ENCODE measurements around the gene CDRT4.

Gene CDRT4

DNA sequence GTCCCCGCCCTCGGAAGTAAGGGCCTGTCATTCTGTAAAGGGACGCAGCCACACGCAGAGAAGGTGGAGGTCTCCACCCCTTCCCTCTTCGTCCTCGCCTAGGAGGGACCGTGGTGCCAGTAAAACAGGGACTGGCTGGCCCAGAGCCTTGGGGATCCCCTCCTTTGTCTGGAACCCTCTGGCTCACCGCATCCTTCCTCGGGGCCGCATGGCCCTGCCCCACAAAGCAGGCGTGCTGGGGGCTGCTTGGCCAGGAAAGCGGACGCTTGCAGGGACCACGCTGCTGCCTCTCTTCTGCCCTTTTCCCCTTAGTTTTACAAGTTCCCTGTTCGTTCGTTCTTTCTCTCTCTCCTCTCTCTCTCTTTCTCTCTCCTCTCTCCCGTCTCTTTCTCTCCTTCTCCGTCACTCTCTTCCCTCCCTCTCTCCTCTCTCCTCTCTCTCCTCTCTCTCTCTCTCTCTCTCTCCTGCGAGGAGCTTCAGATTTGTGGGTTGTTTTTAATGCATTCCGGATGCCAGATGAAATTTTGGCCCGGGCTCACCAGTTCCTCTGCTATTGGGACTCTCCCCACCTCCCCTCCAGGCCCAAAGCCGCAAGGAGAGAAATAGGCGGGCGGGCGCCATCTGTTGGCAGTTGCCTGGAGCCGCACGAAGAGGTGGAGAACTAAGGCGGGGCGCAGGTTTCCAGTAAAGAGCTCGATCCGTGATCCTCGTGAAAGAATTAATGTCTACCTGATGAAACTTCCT, 35.1 kb upstream of the CDRT4 start:
- Mint-ChIP-seq H3K9me3 (no peaks in the 10 kb centered on the region), H3K27ac (peak overlapping the region; percentile 14 to 25), H3K4me1 (ENCODE audit: low read depth in 2 of 2) (peaks cover 7 to 13% of the 10 kb centered on the region in 2 donors), H3K4me3 (peak overlapping the region in 1 of 2 donors; percentile 2), H3K36me3 (ENCODE audit: insufficient read depth) (peaks cover 9% of the 10 kb centered on the region), H3K27me3 (no peaks in the 10 kb centered on the region)
- peak; percentile 27 to 43 (median 40) for DNase-seq
- peak; percentile 51 for ATAC-seq (replicated peaks)

DNA sequence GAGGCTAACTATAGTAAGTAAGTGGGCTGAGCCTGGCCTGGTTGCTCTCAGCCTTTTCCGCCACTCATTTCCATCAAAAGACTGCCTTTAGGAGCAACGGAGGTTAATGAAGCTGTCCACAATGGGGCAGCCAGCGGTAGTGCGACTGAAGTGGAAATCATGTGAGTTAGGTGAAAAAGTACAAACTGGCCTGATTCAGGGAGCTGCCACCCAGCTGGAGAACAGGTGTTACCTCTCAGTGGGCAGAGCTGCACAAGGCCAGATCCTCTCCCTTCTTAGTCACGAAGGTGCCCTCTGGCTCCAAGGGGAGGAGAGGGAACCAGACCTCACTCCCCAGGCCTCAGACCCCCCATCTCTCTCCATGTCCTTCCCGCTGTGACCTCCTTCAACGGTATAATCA, 34.4 kb upstream of the CDRT4 start:
- Mint-ChIP-seq H3K36me3 (ENCODE audit: insufficient read depth) (peaks cover 9% of the 10 kb centered on the region), H3K4me3 (no peak overlapping the region), H3K9me3 (no peaks in the 10 kb centered on the region), H3K27me3 (no peaks in the 10 kb centered on the region), H3K27ac (peak overlapping the region in 1 of 2 donors; percentile 25), H3K4me1 (ENCODE audit: low read depth in 2 of 2) (peaks cover 7 to 13% of the 10 kb centered on the region in 2 donors)
- ATAC-seq (replicated peaks) (no peak), DNase-seq (no peak)

DNA sequence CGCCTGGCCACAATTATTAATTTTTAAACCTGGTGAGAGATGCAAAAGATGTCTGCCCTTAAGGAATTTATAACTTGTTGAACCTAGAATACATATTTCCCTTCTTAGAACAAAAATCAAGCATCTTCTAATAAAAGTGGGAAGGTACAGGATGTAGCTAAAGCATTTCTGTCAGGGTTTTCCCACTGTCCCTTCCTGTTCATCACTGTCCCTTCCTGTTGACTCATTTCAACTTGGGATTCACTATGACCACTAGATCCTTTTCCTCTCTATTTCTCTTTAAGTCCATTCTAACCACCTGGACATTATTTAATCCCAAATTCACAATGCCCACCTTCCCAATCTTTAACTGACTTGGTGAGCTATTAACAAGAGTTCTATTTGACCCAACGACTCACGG, 33.9 kb upstream of the CDRT4 start:
- H3K27me3 Mint-ChIP-seq, result no peaks in the 10 kb centered on the region
- ATAC-seq (replicated peaks) (no peak), DNase-seq (no peak)
- no peaks in the 10 kb centered on the region for H3K9me3 Mint-ChIP-seq
- H3K4me1 Mint-ChIP-seq (ENCODE audit: low read depth in 2 of 2), result peaks cover 7 to 13% of the 10 kb centered on the region in 2 donors
- H3K4me3 Mint-ChIP-seq, result no peak overlapping the region
- H3K36me3 Mint-ChIP-seq (ENCODE audit: insufficient read depth), result peaks cover 6% of the 10 kb centered on the region
- no peak overlapping the region for H3K27ac Mint-ChIP-seq

DNA sequence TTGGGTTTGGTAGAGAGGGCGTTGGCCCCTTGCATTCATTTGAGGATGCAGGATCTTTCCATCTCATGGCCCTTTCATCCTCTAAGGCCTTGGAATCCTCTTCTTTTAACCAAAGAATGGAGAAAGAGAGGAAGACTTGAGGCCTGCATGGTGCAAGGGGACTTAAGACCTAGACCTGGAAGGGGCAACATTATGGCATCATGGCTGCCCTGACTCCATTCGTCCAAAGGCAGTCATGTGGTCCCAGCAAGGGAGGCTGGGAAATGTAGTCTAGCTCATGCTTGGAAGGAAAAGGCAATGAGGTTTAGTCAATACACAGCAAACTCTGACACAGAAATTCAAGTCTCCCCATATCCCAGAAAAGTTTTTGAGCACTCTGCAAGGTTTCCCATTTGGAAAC, 30.7 kb upstream of the CDRT4 start:
- DNase-seq (no peak), ATAC-seq (replicated peaks) (no peak)

DNA sequence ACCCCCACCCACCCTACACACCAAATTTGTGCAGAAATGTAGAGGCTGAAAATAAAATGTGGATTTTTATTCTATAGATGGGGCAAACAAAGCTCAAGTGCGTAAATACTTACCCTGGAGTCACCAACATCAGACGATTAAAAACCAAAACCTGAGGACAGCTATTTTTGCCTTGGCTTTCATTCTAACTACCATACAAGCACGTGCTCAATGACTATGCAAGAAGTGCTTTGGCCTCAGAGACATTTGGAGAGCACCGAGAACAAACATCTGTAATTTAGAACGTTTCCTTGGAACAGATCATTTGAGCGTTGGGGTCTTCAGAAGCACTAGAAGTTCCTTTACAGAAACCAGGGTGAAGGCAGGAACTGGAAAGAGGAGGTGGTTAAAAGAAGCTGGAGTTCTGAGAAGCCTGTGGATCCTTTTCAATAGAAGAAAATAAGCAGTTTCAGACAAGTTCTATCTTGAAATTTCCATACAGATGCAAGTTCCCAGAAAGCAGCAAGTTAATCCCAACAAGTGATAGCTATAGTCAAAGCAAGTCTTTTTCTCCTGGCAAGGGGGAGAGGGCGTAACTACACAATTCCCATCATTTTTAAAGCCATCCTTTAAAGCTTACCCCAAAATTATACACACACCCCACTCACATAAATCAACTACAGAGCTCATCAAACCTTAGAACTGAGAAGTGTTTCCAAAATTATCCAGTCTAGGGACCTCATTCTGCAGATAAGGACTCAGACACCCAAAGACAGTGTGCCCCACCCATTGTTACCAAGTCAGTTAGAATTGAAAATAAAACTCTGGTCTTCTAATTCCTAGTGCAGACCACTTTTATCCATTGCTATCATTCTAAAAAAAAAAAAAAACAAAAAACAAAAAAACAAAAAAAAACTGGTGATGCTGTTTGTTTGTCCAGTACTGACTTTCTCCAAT, 29.6 kb upstream of the CDRT4 start:
- DNase-seq, result no peak
- no peak overlapping the region for H3K4me3 Mint-ChIP-seq
- no peaks in the 10 kb centered on the region for H3K27me3 Mint-ChIP-seq
- H3K36me3 Mint-ChIP-seq (ENCODE audit: insufficient read depth), result peaks cover 8% of the 10 kb centered on the region
- H3K27ac Mint-ChIP-seq, result no peak overlapping the region
- no peaks in the 10 kb centered on the region for H3K9me3 Mint-ChIP-seq
- no peaks in the 10 kb centered on the region for H3K4me1 Mint-ChIP-seq (ENCODE audit: low read depth in 2 of 2)
- ATAC-seq (replicated peaks), result no peak

More for the DNA sequence above, 30.7 kb upstream of the CDRT4 start:
- Mint-ChIP-seq H3K4me1 (ENCODE audit: low read depth in 2 of 2) (peaks cover 3 to 7% of the 10 kb centered on the region in 2 donors), H3K4me3 (no peak overlapping the region), H3K27ac (no peak overlapping the region), H3K27me3 (no peaks in the 10 kb centered on the region), H3K36me3 (ENCODE audit: insufficient read depth) (peaks cover 8% of the 10 kb centered on the region), H3K9me3 (no peaks in the 10 kb centered on the region)

DNA sequence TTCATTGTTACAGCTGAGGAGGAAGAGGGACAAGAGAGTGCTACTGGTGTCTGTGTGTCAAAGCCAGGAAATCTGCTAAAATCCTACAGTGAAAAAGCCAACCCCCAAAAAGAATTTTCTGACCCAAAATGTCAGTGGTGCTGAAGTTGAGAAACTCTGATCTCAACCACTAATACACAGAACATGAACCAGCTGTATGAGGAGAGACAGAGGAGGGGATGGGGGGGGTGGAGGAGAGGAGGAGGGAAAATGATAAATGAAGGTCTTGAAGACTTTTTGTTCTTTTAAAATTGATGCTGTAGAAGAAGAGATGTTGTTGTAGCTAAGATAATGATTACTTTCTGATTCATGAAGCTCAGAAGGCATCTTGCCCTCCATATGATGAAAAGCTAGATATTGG, 27.4 kb upstream of the CDRT4 start:
- no peak overlapping the region for H3K4me3 Mint-ChIP-seq

DNA sequence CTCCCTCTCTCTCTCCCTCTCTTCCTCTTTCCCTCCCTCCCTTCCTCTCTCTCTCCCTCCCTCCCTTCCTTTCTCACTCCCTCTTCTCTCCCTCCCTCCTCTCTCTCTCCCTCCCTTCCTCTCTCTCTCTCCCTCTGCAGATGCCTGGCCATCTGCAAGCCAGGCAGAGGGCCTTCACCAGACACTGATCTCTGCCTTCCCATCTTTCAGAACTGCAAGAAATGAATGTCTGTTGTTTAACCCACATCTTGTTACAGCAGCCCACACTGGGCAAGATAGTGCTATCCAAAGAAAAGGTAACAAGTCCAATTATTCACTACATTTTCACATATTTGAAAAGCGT, 26.2 kb upstream of the CDRT4 start:
- Mint-ChIP-seq H3K36me3 (ENCODE audit: insufficient read depth) (peaks cover 7% of the 10 kb centered on the region), H3K27ac (peak overlapping the region; percentile 35 to 83), H3K27me3 (no peaks in the 10 kb centered on the region), H3K9me3 (no peaks in the 10 kb centered on the region), H3K4me1 (ENCODE audit: low read depth in 2 of 2) (no peaks in the 10 kb centered on the region), H3K4me3 (no peak overlapping the region)
- no peak for ATAC-seq (replicated peaks)
- DNase-seq, result no peak

More for the DNA sequence above, 27.4 kb upstream of the CDRT4 start:
- H3K9me3 Mint-ChIP-seq, result no peaks in the 10 kb centered on the region
- ATAC-seq (replicated peaks) (no peak), DNase-seq (no peak)
- peak overlapping the region in 1 of 2 donors; percentile 38 for H3K27ac Mint-ChIP-seq
- no peaks in the 10 kb centered on the region for H3K4me1 Mint-ChIP-seq (ENCODE audit: low read depth in 2 of 2)
- no peaks in the 10 kb centered on the region for H3K27me3 Mint-ChIP-seq
- H3K36me3 Mint-ChIP-seq (ENCODE audit: insufficient read depth), result peaks cover 8% of the 10 kb centered on the region

DNA sequence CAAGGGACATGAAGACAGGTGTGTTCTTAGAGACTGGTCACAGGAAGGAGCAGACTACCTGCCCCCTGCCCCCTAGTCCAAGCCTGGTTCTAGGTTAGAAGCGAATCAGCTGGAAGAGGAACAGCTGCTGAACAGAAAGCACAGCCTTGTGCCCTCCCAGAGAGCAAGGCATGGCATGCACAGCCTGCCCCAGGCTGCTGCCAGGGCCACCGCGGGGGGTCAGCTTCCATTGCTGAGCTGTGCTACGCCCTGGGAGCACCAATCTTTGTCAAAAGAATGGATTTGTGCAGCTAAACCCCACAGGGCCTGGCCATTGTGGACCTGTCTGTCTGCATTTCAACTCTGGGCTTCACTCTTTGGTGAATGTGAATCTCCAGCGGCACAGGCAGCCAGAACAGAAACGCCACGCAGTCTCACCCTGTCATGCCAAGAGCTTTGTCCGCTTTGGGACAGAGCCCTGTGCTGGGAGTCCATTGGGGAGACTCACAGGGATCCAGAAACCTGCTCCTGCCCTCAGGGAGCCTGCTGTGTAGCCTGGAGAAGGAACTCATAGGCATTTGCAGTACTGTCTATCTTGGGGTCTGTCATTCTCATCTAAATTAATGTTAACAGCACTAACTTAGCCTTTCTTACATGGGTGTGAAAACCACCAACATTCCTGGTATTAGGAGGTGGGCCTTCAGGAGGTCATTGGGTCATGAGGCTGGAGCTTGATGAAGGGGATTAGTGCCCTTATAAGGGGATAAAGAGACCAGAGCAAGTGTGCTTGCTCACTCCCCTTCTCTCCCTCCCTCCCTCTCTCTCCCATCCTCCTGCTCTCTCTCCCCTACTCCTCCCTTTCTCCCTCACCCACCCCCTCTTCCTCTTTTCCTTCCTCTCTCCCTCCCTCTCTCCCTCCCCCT, 25.6 kb upstream of the CDRT4 start:
- H3K9me3 Mint-ChIP-seq, result no peaks in the 10 kb centered on the region
- DNase-seq (no peak), ATAC-seq (replicated peaks) (no peak)
- H3K36me3 Mint-ChIP-seq (ENCODE audit: insufficient read depth), result peaks cover 8% of the 10 kb centered on the region
- no peaks in the 10 kb centered on the region for H3K27me3 Mint-ChIP-seq
- H3K4me3 Mint-ChIP-seq, result no peak overlapping the region
- H3K4me1 Mint-ChIP-seq (ENCODE audit: low read depth in 2 of 2), result no peaks in the 10 kb centered on the region
- H3K27ac Mint-ChIP-seq, result peak overlapping the region; percentile 35 to 83

DNA sequence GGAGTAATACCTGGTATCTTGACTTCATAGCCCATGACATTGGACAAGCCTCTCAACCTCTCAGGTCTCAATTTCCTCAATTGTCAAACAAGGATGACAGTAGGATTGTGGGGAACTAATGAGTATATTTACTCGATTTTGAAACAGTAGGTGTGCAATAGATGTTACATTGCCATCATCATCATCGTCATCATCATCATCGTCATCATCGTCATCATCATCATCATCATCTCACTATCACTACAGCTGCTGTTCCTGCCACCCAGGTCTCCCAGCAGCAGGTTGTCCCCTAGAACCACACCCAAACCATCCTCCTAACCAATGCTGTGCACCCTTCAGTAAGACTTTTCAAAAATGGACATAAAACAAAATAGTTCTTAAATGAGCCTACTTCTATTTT, 24.8 kb upstream of the CDRT4 start:
- Mint-ChIP-seq H3K27ac (no peak overlapping the region), H3K4me3 (no peak overlapping the region), H3K4me1 (ENCODE audit: low read depth in 2 of 2) (no peaks in the 10 kb centered on the region), H3K36me3 (ENCODE audit: insufficient read depth) (peaks cover 8% of the 10 kb centered on the region), H3K9me3 (no peaks in the 10 kb centered on the region), H3K27me3 (no peaks in the 10 kb centered on the region)
- ATAC-seq (replicated peaks), result no peak
- no peak for DNase-seq

DNA sequence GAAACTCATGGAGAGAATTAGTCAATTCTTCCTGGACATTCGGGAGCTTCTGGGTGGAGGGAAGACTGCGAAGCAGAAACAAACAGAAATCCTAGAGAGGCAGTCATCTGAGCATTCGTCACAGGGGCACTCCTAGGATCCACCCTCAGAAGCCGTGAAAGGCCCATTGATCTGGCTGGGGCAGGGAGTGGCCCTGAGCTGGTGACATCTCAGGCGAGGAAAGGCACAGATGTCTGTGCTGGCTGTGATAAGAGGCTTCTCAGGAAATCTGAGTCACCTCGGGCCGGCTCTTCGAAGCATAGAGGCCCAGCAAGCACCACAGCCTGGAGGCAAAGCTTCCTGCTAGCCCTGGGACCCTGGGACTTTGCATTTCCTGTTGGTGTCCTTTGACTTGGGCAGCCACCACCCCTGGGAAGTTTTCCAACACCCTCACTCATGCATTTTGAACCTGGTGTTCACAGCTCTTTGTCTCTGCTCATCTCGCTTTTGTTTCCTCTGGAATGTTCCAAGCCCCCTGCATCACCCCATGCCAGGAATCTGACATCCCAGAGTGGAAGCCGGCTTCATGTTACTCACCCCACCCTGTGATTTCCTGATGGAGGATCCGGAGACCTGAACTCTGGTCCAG, 23.3 kb upstream of the CDRT4 start:
- no peak for ATAC-seq (replicated peaks)
- no peak overlapping the region for H3K4me3 Mint-ChIP-seq
- no peak overlapping the region for H3K27ac Mint-ChIP-seq
- no peak for DNase-seq
- H3K36me3 Mint-ChIP-seq (ENCODE audit: insufficient read depth), result peaks cover 8% of the 10 kb centered on the region
- H3K27me3 Mint-ChIP-seq, result no peaks in the 10 kb centered on the region
- H3K4me1 Mint-ChIP-seq (ENCODE audit: low read depth in 2 of 2), result peaks cover 2 to 4% of the 10 kb centered on the region in 2 donors
- no peaks in the 10 kb centered on the region for H3K9me3 Mint-ChIP-seq

DNA sequence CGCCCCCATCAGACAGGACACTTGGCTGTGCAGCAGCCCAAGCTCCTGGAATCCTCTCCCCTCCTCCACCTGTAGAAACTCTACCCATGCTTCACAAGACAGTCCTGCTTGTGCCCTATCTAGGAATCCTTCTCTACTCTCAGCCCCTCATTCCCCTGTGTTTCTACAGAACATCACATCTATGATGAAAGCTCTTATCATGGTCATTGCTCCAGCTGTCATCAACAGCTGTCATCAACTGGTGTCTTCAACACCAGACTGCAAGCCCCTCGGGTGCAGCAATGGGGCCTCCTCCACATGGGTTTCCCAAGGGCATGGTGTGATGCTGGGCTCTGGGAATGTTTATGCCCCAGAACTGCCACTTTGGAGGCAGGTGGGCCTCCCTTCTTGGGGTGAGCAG, 21.1 kb upstream of the CDRT4 start:
- H3K4me1 Mint-ChIP-seq (ENCODE audit: low read depth in 2 of 2), result peaks cover 2 to 4% of the 10 kb centered on the region in 2 donors
- DNase-seq, result no peak
- H3K36me3 Mint-ChIP-seq (ENCODE audit: insufficient read depth), result peaks cover 5% of the 10 kb centered on the region
- ATAC-seq (replicated peaks), result no peak
- no peaks in the 10 kb centered on the region for H3K27me3 Mint-ChIP-seq
- H3K27ac Mint-ChIP-seq, result no peak overlapping the region
- no peak overlapping the region for H3K4me3 Mint-ChIP-seq
- no peaks in the 10 kb centered on the region for H3K9me3 Mint-ChIP-seq

DNA sequence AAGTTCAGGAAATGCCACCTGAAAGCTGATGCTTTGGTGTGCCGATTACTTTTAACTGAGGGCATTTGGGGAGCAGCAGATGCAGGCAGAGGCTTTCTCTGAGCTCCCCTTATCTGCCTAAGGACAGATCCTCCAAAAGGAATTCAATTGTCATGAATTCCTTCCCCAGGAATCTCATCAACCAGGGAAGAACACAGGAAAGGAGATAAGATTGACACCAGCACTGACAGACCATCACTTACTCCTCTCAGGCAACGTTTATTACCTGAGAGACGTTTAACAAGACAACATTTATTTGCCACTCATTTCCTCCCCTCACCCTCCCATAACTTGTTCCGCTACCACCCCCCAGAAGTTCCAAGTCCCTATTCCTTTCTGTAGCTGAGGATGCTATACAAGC, 17.6 kb upstream of the CDRT4 start:
- ATAC-seq (replicated peaks) (no peak), DNase-seq (no peak)
- Mint-ChIP-seq H3K9me3 (no peaks in the 10 kb centered on the region), H3K4me3 (no peak overlapping the region), H3K36me3 (ENCODE audit: insufficient read depth) (peaks cover 5% of the 10 kb centered on the region), H3K27me3 (no peaks in the 10 kb centered on the region), H3K27ac (no peak overlapping the region), H3K4me1 (ENCODE audit: low read depth in 2 of 2) (peaks cover 2 to 4% of the 10 kb centered on the region in 2 donors)

DNA sequence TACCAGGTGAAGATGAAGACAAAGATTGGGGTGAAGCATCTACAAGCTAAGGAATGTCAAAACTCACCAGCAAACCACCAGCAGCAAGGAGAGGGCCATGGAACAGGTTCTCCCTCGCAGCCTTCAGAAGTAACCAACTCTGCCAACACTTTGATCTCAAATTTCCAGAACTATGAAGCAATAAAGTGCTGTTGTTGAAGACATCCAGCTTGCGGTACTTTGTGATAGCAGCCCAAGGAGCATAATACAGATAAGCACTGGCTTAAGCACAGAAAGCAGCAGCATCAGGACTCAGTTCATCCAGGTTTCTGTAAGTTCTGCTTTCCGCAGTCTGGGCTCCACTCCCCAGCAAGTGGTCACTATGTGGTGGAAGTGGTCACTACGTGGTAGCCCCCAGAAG, 16.0 kb upstream of the CDRT4 start:
- H3K4me3 Mint-ChIP-seq, result no peak overlapping the region

More for the DNA sequence above, 16.0 kb upstream of the CDRT4 start:
- H3K36me3 Mint-ChIP-seq (ENCODE audit: insufficient read depth), result peaks cover 4% of the 10 kb centered on the region
- DNase-seq (no peak), ATAC-seq (replicated peaks) (no peak)
- peaks cover 2 to 4% of the 10 kb centered on the region in 2 donors for H3K4me1 Mint-ChIP-seq (ENCODE audit: low read depth in 2 of 2)
- H3K27ac Mint-ChIP-seq, result no peak overlapping the region
- no peaks in the 10 kb centered on the region for H3K9me3 Mint-ChIP-seq
- H3K27me3 Mint-ChIP-seq, result no peaks in the 10 kb centered on the region
